HUES48 (cell line): ENCODE data around the gene MS4A8.

Experiments used
- H3K27ac ChIP-seq: one replicate; pipeline ENCODE4 v1.7.0; 2013; ENCODE audit warnings: low read depth, low read length, inconsistent platforms
- H3K27me3 ChIP-seq: 2 replicates; pipeline ENCODE4 v1.6.1; 2013; ENCODE audit warnings: mild to moderate bottlenecking, low read length; ENCODE audit not compliant: control insufficient read depth, insufficient read depth
- H3K36me3 ChIP-seq: 2 replicates; pipeline ENCODE4 v1.6.1; 2013; ENCODE audit warnings: low read length; ENCODE audit not compliant: control insufficient read depth, insufficient read depth
- H3K4me1 ChIP-seq: 2 replicates; pipeline ENCODE4 v1.6.1; 2013; ENCODE audit warnings: mild to moderate bottlenecking, low read length; ENCODE audit not compliant: control insufficient read depth, insufficient read depth
- H3K4me3 ChIP-seq: 2 replicates; pipeline ENCODE4 v1.5.1; 2013; ENCODE audit warnings: mild to moderate bottlenecking, low read depth, low read length
- H3K9ac ChIP-seq: 2 replicates; pipeline ENCODE4 v1.6.1; 2013; ENCODE audit warnings: mild to moderate bottlenecking, low read depth, low read length, moderate library complexity
- H3K9me3 ChIP-seq: 2 replicates; pipeline ENCODE4 v1.6.1; 2013; ENCODE audit warnings: low read length; ENCODE audit not compliant: control insufficient read depth, insufficient read depth

Gene MS4A8

GRCh38 chr11:60763692-60764369 lies 64.4 kb downstream of the MS4A8 start:
- Histone ChIP-seq H3K4me1 (no peaks in the 10 kb centered on the region; the same call in 1 of the 2 replicates), H3K27me3 (peaks cover 4% of the 10 kb centered on the region; the same call in 1 of the 2 replicates), H3K36me3 (no peaks in the 10 kb centered on the region), H3K4me3 (no peak overlapping the region), H3K27ac (no peak overlapping the region), H3K9ac (no peak overlapping the region), H3K9me3 (no peaks in the 10 kb centered on the region; the same call in 1 of the 2 replicates)

GRCh38 chr11:60764879-60765278 lies 65.5 kb downstream of the MS4A8 start:
- no peak overlapping the region for H3K27ac ChIP-seq
- H3K9ac ChIP-seq, result no peak overlapping the region
- no peaks in the 10 kb centered on the region; the same call in 1 of the 2 replicates for H3K9me3 ChIP-seq
- H3K4me1 ChIP-seq, result no peaks in the 10 kb centered on the region; the same call in 1 of the 2 replicates
- peaks cover 4% of the 10 kb centered on the region; the same call in 1 of the 2 replicates for H3K27me3 ChIP-seq
- H3K4me3 ChIP-seq, result no peak overlapping the region
- H3K36me3 ChIP-seq, result no peaks in the 10 kb centered on the region

GRCh38 chr11:60765355-60765754 lies 65.9 kb downstream of the MS4A8 start:
- Histone ChIP-seq H3K36me3 (no peaks in the 10 kb centered on the region), H3K27me3 (peaks cover 4% of the 10 kb centered on the region; the same call in 1 of the 2 replicates), H3K27ac (no peak overlapping the region), H3K4me3 (no peak overlapping the region), H3K9me3 (no peaks in the 10 kb centered on the region; the same call in 1 of the 2 replicates), H3K4me1 (no peaks in the 10 kb centered on the region; the same call in 1 of the 2 replicates), H3K9ac (no peak overlapping the region)
